ENCODE measurements around the gene ZKSCAN5. TPM values are rescaled to one million over a fixed set of nuclear protein-coding genes. Genes with fewer than 3 reads are reported as not detected.

Gene ZKSCAN5
- total RNA-seq, 1 experiment from 2014 or later: 15.5 TPM

DNA sequence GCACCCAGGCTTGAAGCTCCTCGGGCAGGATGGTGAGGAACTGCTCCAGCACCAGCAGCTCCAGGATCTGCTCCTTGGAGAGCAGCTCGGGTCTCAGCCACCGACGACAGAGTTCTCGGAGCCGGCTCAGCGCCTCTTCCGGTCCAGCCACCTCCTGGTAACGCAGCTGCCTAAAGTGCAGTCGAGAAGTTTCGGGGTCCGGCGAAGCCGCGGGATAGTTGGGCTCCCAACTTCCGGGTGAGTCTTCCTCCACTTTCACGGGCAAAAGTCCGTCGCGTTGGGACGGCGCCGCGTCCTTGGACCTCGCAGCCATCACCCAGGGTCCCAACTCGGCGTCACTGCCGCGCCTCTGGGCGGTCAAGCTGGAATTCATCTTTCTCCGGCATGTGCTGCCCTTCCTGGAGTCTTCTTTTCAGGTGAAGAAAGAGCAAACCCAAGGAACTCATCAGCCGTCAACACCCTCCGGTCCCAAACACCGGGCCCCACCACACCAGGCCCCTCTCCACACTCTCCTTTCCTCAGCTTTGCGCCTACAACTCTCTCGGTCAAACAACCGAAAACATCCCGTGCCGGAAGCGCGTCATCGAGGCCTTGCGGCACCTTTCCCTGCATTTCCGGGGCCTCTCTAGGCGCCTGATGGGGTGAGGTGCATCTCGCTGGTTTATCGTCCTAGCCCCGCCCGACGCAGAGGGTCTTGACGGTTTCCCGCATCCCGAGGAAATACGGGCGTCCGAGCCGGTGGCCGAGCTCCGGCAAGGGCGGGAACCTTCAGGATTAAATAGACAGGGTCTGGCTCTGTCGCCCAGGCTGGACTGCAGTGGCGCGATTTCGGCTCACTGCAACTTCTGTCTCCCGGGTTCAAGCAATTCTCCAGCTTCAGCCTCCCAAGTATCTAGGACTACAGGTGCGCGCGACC lies 4.5 kb upstream of the ZKSCAN5 start, which contains the start of gene ZNF394:
Gene ZNF394 (minus strand): TSS at position 561 of the 916 bp plus-strand sequence. CDS start 188 bp downstream, at position 373.
- peak; percentile 40 for ATAC-seq
- ChIA-PET POLR2A (interaction anchor here (0.7 to 1.4 kb wide), 3 partner anchors 58 to 117 kb away, joined by 3 to 8 read pairs (median 4); partner anchors contain the start of genes ZNF655 and ZSCAN25), CTCF (interaction anchor here (0.6 to 1.0 kb wide), 4 partner anchors 41 to 358 kb away, joined by 3 to 4 read pairs (median 3); no protein-coding TSS in a partner anchor)
- H3K4me1 Mint-ChIP-seq: peaks cover 15% of the 10 kb centered on the region
- no peaks in the 10 kb centered on the region for H3K27me3 Mint-ChIP-seq (ENCODE audit: low read depth)
- H3K9me3 Mint-ChIP-seq: peaks cover 10% of the 10 kb centered on the region
- peaks cover 22% of the 10 kb centered on the region for H3K36me3 Mint-ChIP-seq
- peak within 1 kb of the TSS; percentile 99 for H3K4me3 Mint-ChIP-seq
- peak; percentile 93 for DNase-seq (ENCODE audit: low spot score)
- H3K27ac Mint-ChIP-seq: peak within 1 kb of the TSS; percentile 100
- TF ChIP-seq, protein P1, sequence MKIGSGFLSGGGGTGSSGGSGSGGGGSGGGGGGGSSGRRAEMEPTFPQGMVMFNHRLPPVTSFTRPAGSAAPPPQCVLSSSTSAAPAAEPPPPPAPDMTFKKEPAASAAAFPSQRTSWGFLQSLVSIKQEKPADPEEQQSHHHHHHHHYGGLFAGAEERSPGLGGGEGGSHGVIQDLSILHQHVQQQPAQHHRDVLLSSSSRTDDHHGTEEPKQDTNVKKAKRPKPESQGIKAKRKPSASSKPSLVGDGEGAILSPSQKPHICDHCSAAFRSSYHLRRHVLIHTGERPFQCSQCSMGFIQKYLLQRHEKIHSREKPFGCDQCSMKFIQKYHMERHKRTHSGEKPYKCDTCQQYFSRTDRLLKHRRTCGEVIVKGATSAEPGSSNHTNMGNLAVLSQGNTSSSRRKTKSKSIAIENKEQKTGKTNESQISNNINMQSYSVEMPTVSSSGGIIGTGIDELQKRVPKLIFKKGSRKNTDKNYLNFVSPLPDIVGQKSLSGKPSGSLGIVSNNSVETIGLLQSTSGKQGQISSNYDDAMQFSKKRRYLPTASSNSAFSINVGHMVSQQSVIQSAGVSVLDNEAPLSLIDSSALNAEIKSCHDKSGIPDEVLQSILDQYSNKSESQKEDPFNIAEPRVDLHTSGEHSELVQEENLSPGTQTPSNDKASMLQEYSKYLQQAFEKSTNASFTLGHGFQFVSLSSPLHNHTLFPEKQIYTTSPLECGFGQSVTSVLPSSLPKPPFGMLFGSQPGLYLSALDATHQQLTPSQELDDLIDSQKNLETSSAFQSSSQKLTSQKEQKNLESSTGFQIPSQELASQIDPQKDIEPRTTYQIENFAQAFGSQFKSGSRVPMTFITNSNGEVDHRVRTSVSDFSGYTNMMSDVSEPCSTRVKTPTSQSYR (CRISPR knock-in tag; IDR thresholded peaks at IDR 0.05): no peak
- no peak for TF ChIP-seq ELF4 (CRISPR knock-in tag; IDR thresholded peaks at IDR 0.05; ENCODE audit: low read depth)
- TF ChIP-seq, protein P2, sequence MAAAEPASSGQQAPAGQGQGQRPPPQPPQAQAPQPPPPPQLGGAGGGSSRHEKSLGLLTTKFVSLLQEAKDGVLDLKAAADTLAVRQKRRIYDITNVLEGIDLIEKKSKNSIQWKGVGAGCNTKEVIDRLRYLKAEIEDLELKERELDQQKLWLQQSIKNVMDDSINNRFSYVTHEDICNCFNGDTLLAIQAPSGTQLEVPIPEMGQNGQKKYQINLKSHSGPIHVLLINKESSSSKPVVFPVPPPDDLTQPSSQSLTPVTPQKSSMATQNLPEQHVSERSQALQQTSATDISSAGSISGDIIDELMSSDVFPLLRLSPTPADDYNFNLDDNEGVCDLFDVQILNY (CRISPR knock-in tag; IDR thresholded peaks at IDR 0.05): 0 out of 2 replicates have a peak, but pooled peaks have one; percentile 60
- 0 out of 2 replicates have a peak, but pooled peaks have one; percentile 51 for TF ChIP-seq NFATC4 (CRISPR knock-in tag; IDR thresholded peaks at IDR 0.05)
- no peak for TF ChIP-seq GRHL2 (CRISPR knock-in tag; IDR thresholded peaks at IDR 0.05; ENCODE audit: insufficient replicate concordance, severe bottlenecking)
- TF ChIP-seq, protein P3, sequence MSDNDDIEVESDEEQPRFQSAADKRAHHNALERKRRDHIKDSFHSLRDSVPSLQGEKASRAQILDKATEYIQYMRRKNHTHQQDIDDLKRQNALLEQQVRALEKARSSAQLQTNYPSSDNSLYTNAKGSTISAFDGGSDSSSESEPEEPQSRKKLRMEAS (CRISPR knock-in tag; IDR thresholded peaks at IDR 0.05): peak; percentile 85
- no peak for TF ChIP-seq ZNF317 (CRISPR knock-in tag; IDR thresholded peaks at IDR 0.05; ENCODE audit: borderline replicate concordance, low read depth)
- TF ChIP-seq, protein P4, sequence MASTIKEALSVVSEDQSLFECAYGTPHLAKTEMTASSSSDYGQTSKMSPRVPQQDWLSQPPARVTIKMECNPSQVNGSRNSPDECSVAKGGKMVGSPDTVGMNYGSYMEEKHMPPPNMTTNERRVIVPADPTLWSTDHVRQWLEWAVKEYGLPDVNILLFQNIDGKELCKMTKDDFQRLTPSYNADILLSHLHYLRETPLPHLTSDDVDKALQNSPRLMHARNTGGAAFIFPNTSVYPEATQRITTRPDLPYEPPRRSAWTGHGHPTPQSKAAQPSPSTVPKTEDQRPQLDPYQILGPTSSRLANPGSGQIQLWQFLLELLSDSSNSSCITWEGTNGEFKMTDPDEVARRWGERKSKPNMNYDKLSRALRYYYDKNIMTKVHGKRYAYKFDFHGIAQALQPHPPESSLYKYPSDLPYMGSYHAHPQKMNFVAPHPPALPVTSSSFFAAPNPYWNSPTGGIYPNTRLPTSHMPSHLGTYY (CRISPR knock-in tag; IDR thresholded peaks at IDR 0.05): no peak
- TF ChIP-seq IRF2 (CRISPR knock-in tag; IDR thresholded peaks at IDR 0.05; ENCODE audit: borderline replicate concordance, low read depth): no peak
- TF ChIP-seq, protein P5, sequence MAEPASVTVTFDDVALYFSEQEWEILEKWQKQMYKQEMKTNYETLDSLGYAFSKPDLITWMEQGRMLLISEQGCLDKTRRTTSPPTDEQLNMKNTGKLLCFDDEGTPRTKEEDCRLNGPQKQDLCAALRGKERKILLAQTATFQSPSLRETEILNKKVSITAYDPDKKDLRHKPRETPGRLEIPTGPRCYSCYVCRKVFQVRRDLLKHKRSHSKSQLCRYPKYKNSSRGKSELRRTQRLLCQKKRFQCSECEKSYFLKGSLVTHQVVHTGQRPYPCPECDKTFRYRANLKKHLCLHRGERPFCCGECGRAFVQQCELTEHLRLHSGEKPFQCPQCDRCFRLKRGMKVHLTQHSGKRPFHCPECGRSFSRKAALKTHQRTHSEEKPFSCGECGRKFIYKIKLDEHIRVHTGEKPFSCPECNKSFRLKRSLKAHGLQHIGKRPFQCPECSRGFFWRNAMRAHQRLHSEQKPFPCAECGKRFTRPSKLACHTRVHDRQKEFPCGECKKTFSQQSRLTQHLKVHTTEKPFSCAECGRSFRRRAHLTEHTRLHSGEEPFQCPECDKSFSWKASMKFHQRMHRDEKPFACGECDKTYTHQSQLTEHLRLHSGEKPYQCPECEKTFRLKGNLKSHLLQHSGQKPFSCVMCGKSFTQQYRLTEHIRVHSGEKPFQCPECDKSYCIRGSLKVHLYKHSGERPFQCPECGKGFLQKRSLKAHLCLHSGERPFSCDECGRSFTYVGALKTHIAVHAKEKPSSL (CRISPR knock-in tag; conservative IDR thresholded peaks at IDR 0.05): no peak
- TF ChIP-seq, protein P6, sequence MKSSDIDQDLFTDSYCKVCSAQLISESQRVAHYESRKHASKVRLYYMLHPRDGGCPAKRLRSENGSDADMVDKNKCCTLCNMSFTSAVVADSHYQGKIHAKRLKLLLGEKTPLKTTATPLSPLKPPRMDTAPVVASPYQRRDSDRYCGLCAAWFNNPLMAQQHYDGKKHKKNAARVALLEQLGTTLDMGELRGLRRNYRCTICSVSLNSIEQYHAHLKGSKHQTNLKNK (CRISPR knock-in tag; IDR thresholded peaks at IDR 0.05): no peak
- TF ChIP-seq, protein P7, sequence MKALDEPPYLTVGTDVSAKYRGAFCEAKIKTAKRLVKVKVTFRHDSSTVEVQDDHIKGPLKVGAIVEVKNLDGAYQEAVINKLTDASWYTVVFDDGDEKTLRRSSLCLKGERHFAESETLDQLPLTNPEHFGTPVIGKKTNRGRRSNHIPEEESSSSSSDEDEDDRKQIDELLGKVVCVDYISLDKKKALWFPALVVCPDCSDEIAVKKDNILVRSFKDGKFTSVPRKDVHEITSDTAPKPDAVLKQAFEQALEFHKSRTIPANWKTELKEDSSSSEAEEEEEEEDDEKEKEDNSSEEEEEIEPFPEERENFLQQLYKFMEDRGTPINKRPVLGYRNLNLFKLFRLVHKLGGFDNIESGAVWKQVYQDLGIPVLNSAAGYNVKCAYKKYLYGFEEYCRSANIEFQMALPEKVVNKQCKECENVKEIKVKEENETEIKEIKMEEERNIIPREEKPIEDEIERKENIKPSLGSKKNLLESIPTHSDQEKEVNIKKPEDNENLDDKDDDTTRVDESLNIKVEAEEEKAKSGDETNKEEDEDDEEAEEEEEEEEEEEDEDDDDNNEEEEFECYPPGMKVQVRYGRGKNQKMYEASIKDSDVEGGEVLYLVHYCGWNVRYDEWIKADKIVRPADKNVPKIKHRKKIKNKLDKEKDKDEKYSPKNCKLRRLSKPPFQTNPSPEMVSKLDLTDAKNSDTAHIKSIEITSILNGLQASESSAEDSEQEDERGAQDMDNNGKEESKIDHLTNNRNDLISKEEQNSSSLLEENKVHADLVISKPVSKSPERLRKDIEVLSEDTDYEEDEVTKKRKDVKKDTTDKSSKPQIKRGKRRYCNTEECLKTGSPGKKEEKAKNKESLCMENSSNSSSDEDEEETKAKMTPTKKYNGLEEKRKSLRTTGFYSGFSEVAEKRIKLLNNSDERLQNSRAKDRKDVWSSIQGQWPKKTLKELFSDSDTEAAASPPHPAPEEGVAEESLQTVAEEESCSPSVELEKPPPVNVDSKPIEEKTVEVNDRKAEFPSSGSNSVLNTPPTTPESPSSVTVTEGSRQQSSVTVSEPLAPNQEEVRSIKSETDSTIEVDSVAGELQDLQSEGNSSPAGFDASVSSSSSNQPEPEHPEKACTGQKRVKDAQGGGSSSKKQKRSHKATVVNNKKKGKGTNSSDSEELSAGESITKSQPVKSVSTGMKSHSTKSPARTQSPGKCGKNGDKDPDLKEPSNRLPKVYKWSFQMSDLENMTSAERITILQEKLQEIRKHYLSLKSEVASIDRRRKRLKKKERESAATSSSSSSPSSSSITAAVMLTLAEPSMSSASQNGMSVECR (CRISPR knock-in tag; IDR thresholded peaks at IDR 0.05; ENCODE audit: borderline replicate concordance): peak; percentile 62; the same call in 1 of the 2 replicates
- peak; percentile 77 for TF ChIP-seq SP1 (CRISPR knock-in tag; conservative IDR thresholded peaks at IDR 0.05)
- no peak for TF ChIP-seq FOXJ3 (CRISPR knock-in tag; IDR thresholded peaks at IDR 0.05; ENCODE audit: borderline replicate concordance)
- TF ChIP-seq MYBL2 (CRISPR knock-in tag; IDR thresholded peaks at IDR 0.05): peak; percentile 71
- TF ChIP-seq, protein P8, sequence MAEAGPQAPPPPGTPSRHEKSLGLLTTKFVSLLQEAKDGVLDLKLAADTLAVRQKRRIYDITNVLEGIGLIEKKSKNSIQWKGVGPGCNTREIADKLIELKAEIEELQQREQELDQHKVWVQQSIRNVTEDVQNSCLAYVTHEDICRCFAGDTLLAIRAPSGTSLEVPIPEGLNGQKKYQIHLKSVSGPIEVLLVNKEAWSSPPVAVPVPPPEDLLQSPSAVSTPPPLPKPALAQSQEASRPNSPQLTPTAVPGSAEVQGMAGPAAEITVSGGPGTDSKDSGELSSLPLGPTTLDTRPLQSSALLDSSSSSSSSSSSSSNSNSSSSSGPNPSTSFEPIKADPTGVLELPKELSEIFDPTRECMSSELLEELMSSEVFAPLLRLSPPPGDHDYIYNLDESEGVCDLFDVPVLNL (CRISPR knock-in tag; IDR thresholded peaks at IDR 0.05; ENCODE audit: borderline replicate concordance, low read depth): no peak
- TF ChIP-seq TCF7 (CRISPR knock-in tag; IDR thresholded peaks at IDR 0.05; ENCODE audit: low read depth): no peak
- TF ChIP-seq, protein P9, sequence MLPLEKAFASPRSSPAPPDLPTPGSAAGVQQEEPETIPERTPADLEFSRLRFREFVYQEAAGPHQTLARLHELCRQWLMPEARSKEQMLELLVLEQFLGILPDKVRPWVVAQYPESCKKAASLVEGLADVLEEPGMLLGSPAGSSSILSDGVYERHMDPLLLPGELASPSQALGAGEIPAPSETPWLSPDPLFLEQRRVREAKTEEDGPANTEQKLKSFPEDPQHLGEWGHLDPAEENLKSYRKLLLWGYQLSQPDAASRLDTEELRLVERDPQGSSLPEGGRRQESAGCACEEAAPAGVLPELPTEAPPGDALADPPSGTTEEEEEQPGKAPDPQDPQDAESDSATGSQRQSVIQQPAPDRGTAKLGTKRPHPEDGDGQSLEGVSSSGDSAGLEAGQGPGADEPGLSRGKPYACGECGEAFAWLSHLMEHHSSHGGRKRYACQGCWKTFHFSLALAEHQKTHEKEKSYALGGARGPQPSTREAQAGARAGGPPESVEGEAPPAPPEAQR (CRISPR knock-in tag; IDR thresholded peaks at IDR 0.05): no peak
- no peak for TF ChIP-seq ZNF121 (CRISPR knock-in tag; IDR thresholded peaks at IDR 0.05)
- no peak for TF ChIP-seq JUN (CRISPR knock-in tag; IDR thresholded peaks at IDR 0.05)
